K562 (cell line): ENCODE measurements around the gene C22orf39. TPM values are rescaled to one million over a fixed set of nuclear protein-coding genes. Genes with fewer than 3 reads are reported as not detected.

Experiments
- BRD9 ChIP-seq: fragments of 450-650 bp; IDR thresholded peaks from 2 replicates; pipeline ENCODE4 v1.6.1; 2018; ENCODE audit warnings: low read depth; ENCODE audit not compliant: partially characterized antibody
- GABPB2 ChIP-seq: fragments of 250-450 bp; sonication (Bioruptor Pico); conservative IDR thresholded peaks from 2 replicates; pipeline ENCODE4 v1.5.1; 2021; ENCODE audit warnings: mild to moderate bottlenecking
- GTF2F1 ChIP-seq: IDR thresholded peaks from 2 replicates; pipeline ENCODE4 v1.6.1; 2011; ENCODE audit warnings: low read depth, low read length, improper control_type of control experiment
- HNRNPH1 ChIP-seq: fragments of 200-400 bp; formaldehyde crosslinking; optimal IDR thresholded peaks from 2 replicates; pipeline ENCODE3; 2017; ENCODE audit warnings: low read depth, mild to moderate bottlenecking, low read length, moderate library complexity
- KAT2B ChIP-seq: IDR thresholded peaks from one replicate; pipeline ENCODE4 v1.6.1; 2012; ENCODE audit warnings: low read depth, mild to moderate bottlenecking, control low read depth, inconsistent platforms, low read length, moderate library complexity
- MCM7 ChIP-seq, 2 experiments: fragments of 450-650 bp; IDR thresholded peaks; 2 replicates each; pipeline ENCODE4 v1.6.1; 2016 to 2018
- NRF1 ChIP-seq, 2 experiments: fragments of 450-650 bp; IDR thresholded peaks in 1 of 2; conservative IDR thresholded peaks in 1 of 2; 2 replicates each; pipeline ENCODE4 v1.6.1; 2014; ENCODE audit warnings: mild to moderate bottlenecking in 2 of 2
- PHF8 ChIP-seq: fragments of 200-600 bp; sonication (generic); IDR thresholded peaks from 2 replicates; pipeline ENCODE4 v1.6.1; 2012; ENCODE audit warnings: mixed run types, mild to moderate bottlenecking, inconsistent platforms, low read length, moderate library complexity, borderline replicate concordance
- TFAM ChIP-seq: fragments of 250-450 bp; sonication (Bioruptor Pico); conservative IDR thresholded peaks from 2 replicates; pipeline ENCODE4 v1.5.0; 2021; ENCODE audit warnings: mild to moderate bottlenecking, moderate library complexity
- TSHZ1 ChIP-seq: fragments of 250-450 bp; sonication (Bioruptor Pico); IDR thresholded peaks from 2 replicates; pipeline ENCODE4 v1.4.0; 2020; ENCODE audit warnings: mild to moderate bottlenecking, moderate library complexity
- ZKSCAN3 ChIP-seq: fragments of 250-450 bp; sonication (Bioruptor Pico); IDR thresholded peaks from 2 replicates; pipeline ENCODE4 v1.4.0; 2020
- ZNF431 ChIP-seq: sonication (generic); formaldehyde crosslinking; IDR thresholded peaks from 2 replicates; pipeline ENCODE4 v1.8.0; 2022; ENCODE audit warnings: mild to moderate bottlenecking, missing genetic modification reagents
- ZNF740 ChIP-seq, 3 experiments: fragments of 200-800 bp in 1 of 3; sonication (Bioruptor generic) in 1 of 3; sonication (generic) in 1 of 3; formaldehyde crosslinking in 1 of 3; IDR thresholded peaks; 2 replicates each; pipeline versions ENCODE4 v1.6.1 to v1.8.0; 2016 to 2022; ENCODE audit warnings: mild to moderate bottlenecking in 2 of 3, missing compliant biosample characterization in 2 of 3, missing genetic modification characterization in 2 of 3, missing genetic modification reagents in 1 of 3
- polyA plus RNA-seq, 8 experiments: library from polyadenylated mRNA; depleted of rRNA in 4 of 8; stranded (reverse) in 5 of 8; unstranded in 3 of 8; fragments of >200 nt; fragmentation: Nextera tagmentation in 2 of 8; fragmentation: Illumina TruSeq in 1 of 8; extraction: Ambion mirVana in 2 of 8; extraction: Trizol in 1 of 8; gene quantifications; 2 replicates each; pipeline versions ENCODE4 v1.2.1 to v1.2.3, GENCODE V29; 2011 to 2014; ENCODE audit warnings: inconsistent platforms in 1 of 8, missing spikeins in 1 of 8
- total RNA-seq, 7 experiments: library from RNA; depleted of rRNA in 6 of 7; stranded (reverse); fragments of >200 nt in 6 of 7; fragmentation: Illumina TruSeq in 2 of 7; extraction: Trizol in 2 of 7; gene quantifications; 2 replicates each; pipeline versions ENCODE4 v1.2.1 to v1.2.3, GENCODE V29; 2011 to 2021; ENCODE audit warnings: low replicate concordance in 1 of 7
- TF ChIP-seq, protein P1 (sequence below): fragments of 250-450 bp; sonication (Bioruptor Pico); IDR thresholded peaks from 2 replicates; pipeline ENCODE4 v1.8.0; 2021; ENCODE audit warnings: moderate library complexity, mild to moderate bottlenecking, inconsistent platforms
- TF ChIP-seq, protein P2 (sequence below): fragments of 450-650 bp; formaldehyde crosslinking; IDR thresholded peaks from 2 replicates; pipeline ENCODE4 v1.4.0; 2020; ENCODE audit warnings: mild to moderate bottlenecking, moderate library complexity
- TF ChIP-seq, protein P3 (sequence below): fragments of 200-800 bp; sonication (Bioruptor generic); IDR thresholded peaks from 2 replicates; pipeline ENCODE4 v1.6.1; 2017; ENCODE audit warnings: missing genetic modification characterization, missing compliant biosample characterization

The C22orf39 gene
- total and polyA plus RNA-seq, 9 of the 15 experiments (the other 6 are each of a cell fraction or from before 2014, with no cell fraction given): 20.4 to 139 (median 66.8) TPM

GRCh38 chr22:19497245-19497644 lies 49.7 kb upstream of the C22orf39 start (continued):
- TF ChIP-seq, protein P1, sequence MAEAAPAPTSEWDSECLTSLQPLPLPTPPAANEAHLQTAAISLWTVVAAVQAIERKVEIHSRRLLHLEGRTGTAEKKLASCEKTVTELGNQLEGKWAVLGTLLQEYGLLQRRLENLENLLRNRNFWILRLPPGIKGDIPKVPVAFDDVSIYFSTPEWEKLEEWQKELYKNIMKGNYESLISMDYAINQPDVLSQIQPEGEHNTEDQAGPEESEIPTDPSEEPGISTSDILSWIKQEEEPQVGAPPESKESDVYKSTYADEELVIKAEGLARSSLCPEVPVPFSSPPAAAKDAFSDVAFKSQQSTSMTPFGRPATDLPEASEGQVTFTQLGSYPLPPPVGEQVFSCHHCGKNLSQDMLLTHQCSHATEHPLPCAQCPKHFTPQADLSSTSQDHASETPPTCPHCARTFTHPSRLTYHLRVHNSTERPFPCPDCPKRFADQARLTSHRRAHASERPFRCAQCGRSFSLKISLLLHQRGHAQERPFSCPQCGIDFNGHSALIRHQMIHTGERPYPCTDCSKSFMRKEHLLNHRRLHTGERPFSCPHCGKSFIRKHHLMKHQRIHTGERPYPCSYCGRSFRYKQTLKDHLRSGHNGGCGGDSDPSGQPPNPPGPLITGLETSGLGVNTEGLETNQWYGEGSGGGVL (CRISPR knock-in tag): no peak
- TF ChIP-seq, protein P2, sequence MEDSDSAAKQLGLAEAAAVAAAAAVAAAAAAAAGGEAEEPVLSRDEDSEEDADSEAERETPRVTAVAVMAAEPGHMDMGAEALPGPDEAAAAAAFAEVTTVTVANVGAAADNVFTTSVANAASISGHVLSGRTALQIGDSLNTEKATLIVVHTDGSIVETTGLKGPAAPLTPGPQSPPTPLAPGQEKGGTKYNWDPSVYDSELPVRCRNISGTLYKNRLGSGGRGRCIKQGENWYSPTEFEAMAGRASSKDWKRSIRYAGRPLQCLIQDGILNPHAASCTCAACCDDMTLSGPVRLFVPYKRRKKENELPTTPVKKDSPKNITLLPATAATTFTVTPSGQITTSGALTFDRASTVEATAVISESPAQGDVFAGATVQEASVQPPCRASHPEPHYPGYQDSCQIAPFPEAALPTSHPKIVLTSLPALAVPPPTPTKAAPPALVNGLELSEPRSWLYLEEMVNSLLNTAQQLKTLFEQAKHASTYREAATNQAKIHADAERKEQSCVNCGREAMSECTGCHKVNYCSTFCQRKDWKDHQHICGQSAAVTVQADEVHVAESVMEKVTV (CRISPR knock-in tag): no peak
- TF ChIP-seq ZKSCAN3 (CRISPR knock-in tag): no peak
- peak; percentile 20 to 26; a peak in 1 of 4 replicates for TF ChIP-seq NRF1 (conservative IDR thresholded peaks at IDR 0.05 in 1 of 2, IDR thresholded peaks at IDR 0.05 in 1 of 2)
- no peak for TF ChIP-seq GTF2F1
- no peak for TF ChIP-seq PHF8
- TF ChIP-seq KAT2B: no peak
- no peak for TF ChIP-seq HNRNPH1
- TF ChIP-seq MCM7 (IDR thresholded peaks at IDR 0.05): no peak
- TF ChIP-seq ZNF740 (CRISPR knock-in tag; IDR thresholded peaks at IDR 0.05): no peak
- no peak for TF ChIP-seq ZNF740 (tag; IDR thresholded peaks at IDR 0.05)
- TF ChIP-seq GABPB2 (CRISPR knock-in tag): no peak
- TF ChIP-seq ZNF431 (CRISPR knock-in tag): no peak
- TF ChIP-seq TSHZ1 (CRISPR knock-in tag): no peak
- no peak for TF ChIP-seq TFAM (CRISPR knock-in tag)
- TF ChIP-seq, protein P3, sequence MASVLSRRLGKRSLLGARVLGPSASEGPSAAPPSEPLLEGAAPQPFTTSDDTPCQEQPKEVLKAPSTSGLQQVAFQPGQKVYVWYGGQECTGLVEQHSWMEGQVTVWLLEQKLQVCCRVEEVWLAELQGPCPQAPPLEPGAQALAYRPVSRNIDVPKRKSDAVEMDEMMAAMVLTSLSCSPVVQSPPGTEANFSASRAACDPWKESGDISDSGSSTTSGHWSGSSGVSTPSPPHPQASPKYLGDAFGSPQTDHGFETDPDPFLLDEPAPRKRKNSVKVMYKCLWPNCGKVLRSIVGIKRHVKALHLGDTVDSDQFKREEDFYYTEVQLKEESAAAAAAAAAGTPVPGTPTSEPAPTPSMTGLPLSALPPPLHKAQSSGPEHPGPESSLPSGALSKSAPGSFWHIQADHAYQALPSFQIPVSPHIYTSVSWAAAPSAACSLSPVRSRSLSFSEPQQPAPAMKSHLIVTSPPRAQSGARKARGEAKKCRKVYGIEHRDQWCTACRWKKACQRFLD (CRISPR knock-in tag): no peak
- no peak for TF ChIP-seq BRD9
